HG02763 (cell line): ENCODE measurements around the gene EAPP.
"Not testable (repeated sequence)": the region's sequence is repeated elsewhere in the genome, so short reads cannot be mapped to it uniquely, and the experiment has no call there.

ENCODE experiments used
- ATAC-seq: cut with Tn5 transposase; IDR thresholded peaks from one replicate; pipeline ENCODE4 v1.9.1; 2021; ENCODE audit warnings: mild to moderate bottlenecking, moderate library complexity; ENCODE audit not compliant: unreplicated experiment

Gene EAPP

GRCh38 chr14:34538871-34539406 lies 562 bp downstream of the EAPP start:
- ATAC-seq, result no peak

- ATAC-seq, result not testable (repeated sequence)
Observed at GRCh38 chr14:34538096-34538495, 1.4 kb downstream of the EAPP start.

- ATAC-seq, result no peak
Observed at GRCh38 chr14:34537677-34538009, 1.9 kb downstream of the EAPP start.

- no peak for ATAC-seq
Observed at GRCh38 chr14:34536951-34537676, 2.4 kb downstream of the EAPP start.

GRCh38 chr14:34527591-34527990 lies 11.9 kb downstream of the EAPP start:
- ATAC-seq, result no peak

GRCh38 chr14:34524216-34524615 lies 15.3 kb downstream of the EAPP start:
- ATAC-seq, result not testable (repeated sequence)

GRCh38 chr14:34522496-34522895 lies 17.0 kb downstream of the EAPP start:
- ATAC-seq, result no peak

- ATAC-seq, result not testable (repeated sequence)
Observed at GRCh38 chr14:34521071-34521470, 18.4 kb downstream of the EAPP start.

GRCh38 chr14:34520304-34520970 lies 19.1 kb downstream of the EAPP start:
- ATAC-seq, result not testable (repeated sequence)

GRCh38 chr14:34507884-34508283 lies 31.6 kb downstream of the EAPP start:
- ATAC-seq, result no peak

GRCh38 chr14:34507459-34507858 lies 32.0 kb downstream of the EAPP start:
- ATAC-seq, result no peak

GRCh38 chr14:34505124-34505491 lies 34.4 kb downstream of the EAPP start:
- ATAC-seq, result not testable (repeated sequence)

- ATAC-seq, result not testable (repeated sequence)
Observed at GRCh38 chr14:34504027-34504426, 35.5 kb downstream of the EAPP start.

- ATAC-seq, result no peak
Observed at GRCh38 chr14:34502545-34503225, 36.8 kb downstream of the EAPP start.

- ATAC-seq, result no peak
Observed at GRCh38 chr14:34502001-34502400, 37.5 kb downstream of the EAPP start.

GRCh38 chr14:34501004-34501580 lies 38.4 kb downstream of the EAPP start:
- no peak for ATAC-seq

GRCh38 chr14:34498684-34499412 lies 40.7 kb downstream of the EAPP start:
- no peak for ATAC-seq

- ATAC-seq, result no peak
Observed at GRCh38 chr14:34496679-34497513, 42.6 kb downstream of the EAPP start.

- no peak for ATAC-seq
Observed at GRCh38 chr14:34496007-34496678, 43.4 kb downstream of the EAPP start.
